Retinal pigment epithelial cell (primary cell): ENCODE data around the gene HEATR1.

Source experiments
- DNase-seq: peaks from one replicate; pipeline ENCODE4 v3.0.0-alpha.2; 2010; ENCODE audit warnings: low read depth
- H3K4me3 ChIP-seq: 2 replicates; pipeline ENCODE4 v1.5.1; 2011; ENCODE audit warnings: mild to moderate bottlenecking, low read length, control low read depth, moderate library complexity
- TF ChIP-seq, protein P1 (sequence below): conservative IDR thresholded peaks from 2 replicates; pipeline ENCODE4 v1.5.1; 2011; ENCODE audit warnings: low read depth, low read length, control low read depth, inconsistent platforms

HEATR1 gene

DNA sequence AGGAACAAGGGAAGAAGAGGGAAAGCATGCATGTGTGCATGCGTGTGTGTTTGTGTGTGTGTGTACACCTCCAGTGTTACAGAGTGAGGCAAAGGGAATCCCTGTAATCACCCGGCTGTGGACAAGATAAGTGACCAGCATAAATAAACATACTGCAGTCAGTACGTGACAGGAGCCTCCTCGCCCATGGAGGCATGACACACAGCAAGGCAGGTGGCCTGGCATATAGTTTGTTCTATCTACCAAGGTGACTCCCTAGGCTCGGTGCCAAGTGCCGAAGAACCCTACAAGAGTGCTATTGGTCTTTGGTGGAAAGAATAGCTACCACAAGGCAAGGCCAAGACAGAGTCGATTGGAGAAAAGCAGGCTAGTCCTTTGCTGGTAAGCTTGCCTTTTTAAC, 31.7 kb upstream of the HEATR1 start:
- H3K4me3 ChIP-seq: no peak overlapping the region
- DNase-seq: no peak
- TF ChIP-seq, protein P1, sequence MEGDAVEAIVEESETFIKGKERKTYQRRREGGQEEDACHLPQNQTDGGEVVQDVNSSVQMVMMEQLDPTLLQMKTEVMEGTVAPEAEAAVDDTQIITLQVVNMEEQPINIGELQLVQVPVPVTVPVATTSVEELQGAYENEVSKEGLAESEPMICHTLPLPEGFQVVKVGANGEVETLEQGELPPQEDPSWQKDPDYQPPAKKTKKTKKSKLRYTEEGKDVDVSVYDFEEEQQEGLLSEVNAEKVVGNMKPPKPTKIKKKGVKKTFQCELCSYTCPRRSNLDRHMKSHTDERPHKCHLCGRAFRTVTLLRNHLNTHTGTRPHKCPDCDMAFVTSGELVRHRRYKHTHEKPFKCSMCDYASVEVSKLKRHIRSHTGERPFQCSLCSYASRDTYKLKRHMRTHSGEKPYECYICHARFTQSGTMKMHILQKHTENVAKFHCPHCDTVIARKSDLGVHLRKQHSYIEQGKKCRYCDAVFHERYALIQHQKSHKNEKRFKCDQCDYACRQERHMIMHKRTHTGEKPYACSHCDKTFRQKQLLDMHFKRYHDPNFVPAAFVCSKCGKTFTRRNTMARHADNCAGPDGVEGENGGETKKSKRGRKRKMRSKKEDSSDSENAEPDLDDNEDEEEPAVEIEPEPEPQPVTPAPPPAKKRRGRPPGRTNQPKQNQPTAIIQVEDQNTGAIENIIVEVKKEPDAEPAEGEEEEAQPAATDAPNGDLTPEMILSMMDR: no peak

DNA sequence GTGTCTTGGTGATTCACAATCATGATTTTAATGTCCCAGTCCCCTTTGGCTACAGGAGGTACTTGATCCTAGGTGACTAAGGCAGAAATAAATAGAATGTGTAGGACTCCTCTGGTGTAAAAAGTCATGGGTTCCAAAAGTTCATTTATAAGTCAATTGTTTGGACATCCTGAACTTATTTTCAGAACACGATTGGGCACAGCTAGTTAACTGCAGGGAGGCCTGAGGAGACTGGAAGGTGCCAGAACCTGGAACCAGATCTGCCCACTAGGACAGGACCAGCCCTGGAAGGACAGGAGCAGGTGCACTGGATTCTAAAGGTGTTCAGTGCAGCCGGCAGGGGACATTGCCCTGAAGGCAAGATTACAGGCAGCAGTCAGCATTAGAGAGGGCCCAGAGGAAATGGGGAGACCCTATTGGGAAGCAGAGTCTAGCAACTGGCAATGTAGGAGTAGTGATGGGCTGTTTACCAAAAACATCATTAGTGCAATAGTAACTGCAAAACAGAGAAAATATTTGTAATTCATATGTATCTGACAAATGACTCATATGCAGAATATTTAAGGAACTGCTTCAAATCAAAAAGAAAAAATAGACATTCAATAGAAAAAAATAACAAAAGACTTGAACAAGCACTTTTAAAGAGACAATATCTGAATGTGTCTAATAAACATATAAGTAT, 23.6 kb upstream of the HEATR1 start:
- TF ChIP-seq, protein P1: no peak
- H3K4me3 ChIP-seq: no peak overlapping the region
- DNase-seq: no peak

DNA sequence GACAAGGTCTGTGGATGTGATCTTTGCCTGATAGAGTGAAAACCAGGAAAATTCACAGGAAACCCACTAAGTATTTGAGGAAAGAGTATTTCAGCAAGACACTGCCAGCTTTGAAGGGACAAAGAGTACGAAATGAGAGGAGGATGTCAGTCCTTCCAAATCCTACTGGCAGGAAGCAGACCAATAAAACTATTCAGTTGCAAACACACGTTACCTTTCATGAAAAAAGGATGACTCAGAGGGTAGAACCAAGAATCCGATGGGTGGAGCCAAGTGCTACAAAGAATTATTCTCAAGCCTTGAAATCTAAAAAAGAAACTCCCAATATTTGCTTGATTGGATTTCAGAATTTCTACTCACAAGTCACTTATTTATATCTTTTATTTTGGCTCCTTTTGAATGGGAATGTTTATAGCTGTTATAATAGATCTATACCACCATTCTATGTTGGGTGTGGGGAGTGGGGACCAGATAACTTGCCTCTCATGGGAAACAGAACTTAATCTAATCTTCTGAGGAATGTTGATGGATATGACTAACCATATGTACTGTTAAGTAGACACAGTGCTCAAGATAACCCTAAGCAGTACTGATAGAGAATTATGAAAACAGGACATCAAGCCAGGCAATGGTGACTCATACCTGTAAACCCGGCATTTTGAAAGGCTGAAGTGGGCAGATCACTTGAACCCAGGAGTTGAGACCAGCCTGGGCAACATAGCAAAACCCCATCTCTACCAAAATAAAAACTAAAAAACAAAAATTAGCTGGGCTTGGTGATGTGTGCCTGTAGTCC, 19.3 kb upstream of the HEATR1 start:
- H3K4me3 ChIP-seq: no peak overlapping the region
- DNase-seq: peak; percentile 46
- TF ChIP-seq, protein P1: no peak

DNA sequence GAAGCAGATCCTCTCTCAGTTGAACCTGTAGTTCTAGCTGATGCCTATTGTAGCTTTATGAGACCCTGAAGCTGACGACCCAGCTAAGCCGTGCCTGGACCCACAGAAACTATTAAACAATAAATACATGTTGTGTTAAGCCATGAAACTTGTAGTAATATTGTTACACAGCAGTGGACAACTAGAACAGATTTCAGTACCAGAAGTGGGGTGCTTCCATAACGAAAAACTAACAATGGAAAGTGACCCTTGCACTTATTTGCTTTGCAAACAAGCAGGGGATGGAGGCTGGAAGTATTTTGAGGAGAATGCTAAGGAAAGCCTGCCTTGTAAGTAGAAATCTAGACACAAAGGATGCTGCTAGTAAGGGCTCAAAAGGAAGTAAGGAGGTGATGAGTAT, 18.1 kb upstream of the HEATR1 start:
- H3K4me3 ChIP-seq: no peak overlapping the region
- TF ChIP-seq, protein P1: no peak
- DNase-seq: no peak

DNA sequence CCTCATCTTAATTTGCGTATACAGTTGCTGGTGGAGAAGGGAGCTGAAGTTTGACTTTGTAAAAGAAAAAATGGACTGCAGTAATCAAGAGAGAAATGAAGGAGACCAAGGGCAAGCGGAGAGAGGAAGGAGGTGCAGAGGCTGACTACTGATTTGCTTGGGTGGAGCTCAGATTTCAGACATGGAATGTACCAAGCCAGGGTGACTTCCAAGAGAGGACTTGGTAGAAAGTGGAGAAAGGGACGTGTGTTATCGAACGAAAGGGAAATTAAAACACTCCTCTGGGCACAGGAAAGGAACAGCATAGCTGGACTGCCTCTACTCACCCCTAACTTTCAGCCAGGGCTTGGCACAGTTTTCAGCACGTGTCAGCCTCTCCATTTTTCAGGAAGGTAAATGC, 15.1 kb upstream of the HEATR1 start:
- no peak for DNase-seq
- TF ChIP-seq, protein P1: no peak
- no peak overlapping the region for H3K4me3 ChIP-seq

DNA sequence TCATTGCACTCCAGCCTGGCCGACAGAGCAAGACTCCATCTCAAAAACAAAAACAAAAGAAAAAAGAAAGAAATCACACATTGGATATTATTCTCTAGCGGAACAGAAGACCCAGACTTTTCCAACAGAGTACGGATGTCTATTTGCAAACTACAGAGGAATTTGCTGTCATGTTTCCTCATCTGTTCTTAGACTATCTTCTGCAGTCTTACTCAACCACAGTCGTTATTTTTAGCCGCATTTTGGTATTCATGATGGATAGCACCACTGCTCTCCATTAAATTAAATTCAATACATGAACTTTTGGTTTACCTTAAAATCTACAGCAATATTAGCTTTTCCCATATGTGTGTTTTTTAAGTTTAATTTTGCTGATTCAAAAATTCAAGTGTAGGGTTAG, 14.2 kb upstream of the HEATR1 start:
- H3K4me3 ChIP-seq: no peak overlapping the region
- no peak for DNase-seq
- TF ChIP-seq, protein P1: no peak
